Measurements from ENCODE around the gene CD40LG.

DNA sequence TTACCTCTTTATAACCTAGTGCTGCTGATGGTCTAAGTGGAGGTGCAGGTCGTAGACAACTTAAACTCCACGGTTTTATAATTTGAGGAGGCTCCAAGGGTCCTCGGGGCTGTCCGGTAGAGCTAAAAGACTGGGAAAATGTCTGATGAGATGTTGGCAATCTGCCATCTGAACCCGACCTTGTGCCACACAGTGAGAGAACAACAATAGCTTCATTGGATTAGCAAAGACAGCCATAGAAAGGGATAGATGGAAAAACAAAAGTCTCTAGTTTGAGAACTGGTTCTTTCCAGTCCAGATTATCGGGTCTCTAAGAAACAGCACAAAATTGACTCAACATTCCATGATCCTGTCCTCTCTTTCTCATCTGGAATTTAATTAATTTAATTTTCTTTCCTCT lies 31.6 kb downstream of the CD40LG start:
- TF ChIP-seq, protein P1, sequence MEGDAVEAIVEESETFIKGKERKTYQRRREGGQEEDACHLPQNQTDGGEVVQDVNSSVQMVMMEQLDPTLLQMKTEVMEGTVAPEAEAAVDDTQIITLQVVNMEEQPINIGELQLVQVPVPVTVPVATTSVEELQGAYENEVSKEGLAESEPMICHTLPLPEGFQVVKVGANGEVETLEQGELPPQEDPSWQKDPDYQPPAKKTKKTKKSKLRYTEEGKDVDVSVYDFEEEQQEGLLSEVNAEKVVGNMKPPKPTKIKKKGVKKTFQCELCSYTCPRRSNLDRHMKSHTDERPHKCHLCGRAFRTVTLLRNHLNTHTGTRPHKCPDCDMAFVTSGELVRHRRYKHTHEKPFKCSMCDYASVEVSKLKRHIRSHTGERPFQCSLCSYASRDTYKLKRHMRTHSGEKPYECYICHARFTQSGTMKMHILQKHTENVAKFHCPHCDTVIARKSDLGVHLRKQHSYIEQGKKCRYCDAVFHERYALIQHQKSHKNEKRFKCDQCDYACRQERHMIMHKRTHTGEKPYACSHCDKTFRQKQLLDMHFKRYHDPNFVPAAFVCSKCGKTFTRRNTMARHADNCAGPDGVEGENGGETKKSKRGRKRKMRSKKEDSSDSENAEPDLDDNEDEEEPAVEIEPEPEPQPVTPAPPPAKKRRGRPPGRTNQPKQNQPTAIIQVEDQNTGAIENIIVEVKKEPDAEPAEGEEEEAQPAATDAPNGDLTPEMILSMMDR (IDR thresholded peaks at IDR 0.05): no peak
- TF ChIP-seq EP300 (IDR thresholded peaks at IDR 0.05): no peak

Measured in tibial nerve (tissue), 4 donors.